ENCODE measurements around the gene PSMA8. TPM values are rescaled to one million over a fixed set of nuclear protein-coding genes. Genes with fewer than 3 reads are reported as not detected.

PSMA8 gene
- total RNA-seq (2021), result not detected in 2 replicates
- long read RNA-seq, partial matches to known transcripts, result 0 of 1 reads
- long read RNA-seq, other reads (novel, unspliced or antisense), result 0 of 1 reads

- Histone ChIP-seq H3T11ph (ENCODE audit: low read length) (no peak within 1 kb of the TSS), H4K8ac (replicated peaks; ENCODE audit: insufficient read length, low read depth, low read length) (no peak within 1 kb of the TSS), H4K5ac (ENCODE audit: insufficient read length, low read depth, low read length) (no peak within 1 kb of the TSS), H4K91ac (ENCODE audit: insufficient read length, low read depth, low read length) (no peak within 1 kb of the TSS), H2BK20ac (ENCODE audit: low read depth, low read length, poor library complexity, severe bottlenecking) (no peak within 1 kb of the TSS), H2BK15ac (ENCODE audit: low read depth, low read length) (no peak within 1 kb of the TSS), H3K56ac (ENCODE audit: insufficient read length, low read depth, low read length) (no peak within 1 kb of the TSS), H3K23me2 (ENCODE audit: insufficient read length, low read depth, low read length, poor library complexity, severe bottlenecking) (no peaks in the 10 kb centered on the region), H3K14ac (ENCODE audit: insufficient read depth, low read length) (no peak within 1 kb of the TSS), H3K9ac (ENCODE audit: extremely low read depth, insufficient read length, low read length) (no peak within 1 kb of the TSS), H3K4me1 (ENCODE audit: insufficient read depth, low read length) (no peaks in the 10 kb centered on the region), H2BK12ac (ENCODE audit: insufficient read length, low read depth, low read length) (no peak within 1 kb of the TSS), H2BK5ac (ENCODE audit: insufficient read length, low read length) (no peak within 1 kb of the TSS), H3K79me1 (ENCODE audit: insufficient read depth, low read depth, low read length, poor library complexity, severe bottlenecking) (no peaks in the 10 kb centered on the region), H3K9me3 (ENCODE audit: control insufficient read depth, low read depth, low read length) (no peaks in the 10 kb centered on the region), H3K4ac (ENCODE audit: low read depth, low read length) (no peak within 1 kb of the TSS), H4K20me1 (ENCODE audit: control insufficient read depth, insufficient read depth, insufficient read length) (no peaks in the 10 kb centered on the region), H3K27ac (ENCODE audit: insufficient read length, low read depth, low read length) (no peak within 1 kb of the TSS), H3K79me2 (ENCODE audit: insufficient read depth, low read length) (no peaks in the 10 kb centered on the region), H2AK5ac (ENCODE audit: insufficient read length, low read length) (no peak within 1 kb of the TSS), H3K18ac (ENCODE audit: insufficient read length, low read depth, low read length) (no peak within 1 kb of the TSS), H3K4me2 (ENCODE audit: insufficient read depth, insufficient read length, low read length) (peak within 1 kb of the TSS; percentile 49), H2BK120ac (ENCODE audit: low read depth, low read length, poor library complexity, severe bottlenecking) (no peak within 1 kb of the TSS), H3K27me3 (ENCODE audit: insufficient read depth, low read length) (no peaks in the 10 kb centered on the region), H2AFZ (ENCODE audit: low read length) (peak within 1 kb of the TSS; percentile 70), H3K23ac (ENCODE audit: insufficient read length, low read depth, low read length) (no peak within 1 kb of the TSS)
- H3K9me3 Mint-ChIP-seq, result no peaks in the 10 kb centered on the region; a peak in 1 of 5 replicates
- H3K4me3 Mint-ChIP-seq, result peak within 1 kb of the TSS in 1 of 2 experiments; percentile 37; a peak in 1 of 5 replicates
- peaks cover 0 to 6% of the 10 kb centered on the region in 2 experiments; a peak in 1 of 4 replicates for H3K4me1 Mint-ChIP-seq
- WGBS (ENCODE audit: extremely low coverage, insufficient read length, low lambda C conversion rate), result no CpG with 5 or more reads among the region's 31 CpGs
- DNase-seq, result peak; percentile 65
- TF ChIP-seq, protein P1, sequence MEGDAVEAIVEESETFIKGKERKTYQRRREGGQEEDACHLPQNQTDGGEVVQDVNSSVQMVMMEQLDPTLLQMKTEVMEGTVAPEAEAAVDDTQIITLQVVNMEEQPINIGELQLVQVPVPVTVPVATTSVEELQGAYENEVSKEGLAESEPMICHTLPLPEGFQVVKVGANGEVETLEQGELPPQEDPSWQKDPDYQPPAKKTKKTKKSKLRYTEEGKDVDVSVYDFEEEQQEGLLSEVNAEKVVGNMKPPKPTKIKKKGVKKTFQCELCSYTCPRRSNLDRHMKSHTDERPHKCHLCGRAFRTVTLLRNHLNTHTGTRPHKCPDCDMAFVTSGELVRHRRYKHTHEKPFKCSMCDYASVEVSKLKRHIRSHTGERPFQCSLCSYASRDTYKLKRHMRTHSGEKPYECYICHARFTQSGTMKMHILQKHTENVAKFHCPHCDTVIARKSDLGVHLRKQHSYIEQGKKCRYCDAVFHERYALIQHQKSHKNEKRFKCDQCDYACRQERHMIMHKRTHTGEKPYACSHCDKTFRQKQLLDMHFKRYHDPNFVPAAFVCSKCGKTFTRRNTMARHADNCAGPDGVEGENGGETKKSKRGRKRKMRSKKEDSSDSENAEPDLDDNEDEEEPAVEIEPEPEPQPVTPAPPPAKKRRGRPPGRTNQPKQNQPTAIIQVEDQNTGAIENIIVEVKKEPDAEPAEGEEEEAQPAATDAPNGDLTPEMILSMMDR (conservative IDR thresholded peaks at IDR 0.05), result no peak
- no peaks in the 10 kb centered on the region for H3K36me3 Mint-ChIP-seq (ENCODE audit: insufficient read depth in 1 of 3, low read depth in 3 of 3)
- H3K27ac Mint-ChIP-seq, result peak within 1 kb of the TSS in 1 of 3 experiments; percentile 6; a peak in 2 of 7 replicates
- peaks cover 8% of the 10 kb centered on the region for H3K27me3 Mint-ChIP-seq (ENCODE audit: low read depth)
Observed at GRCh38 chr18:26133652-26134051, at the start of gene PSMA8. Gene PSMA8, plus strand, starts transcription at chr18:26133869. Its CDS starts 97 bp downstream, at chr18:26133966.

Data from H9 (cell line).